ENCODE data around the gene KCND2.
A peak's percentile ranks its signal among the peaks of the same experiment; 100 is the strongest.

The KCND2 gene

GRCh38 chr7:120254845-120255244 lies 18.1 kb upstream of the KCND2 start:
- no peaks in the 10 kb centered on the region for H3K27me3 ChIP-seq (ENCODE audit: insufficient read depth, insufficient read length)
- no peaks in the 10 kb centered on the region for H3K4me1 ChIP-seq (ENCODE audit: insufficient read depth, insufficient read length)
- H3K36me3 ChIP-seq (ENCODE audit: insufficient read depth, insufficient read length, low read length) = no peaks in the 10 kb centered on the region
- peaks cover 33% of the 10 kb centered on the region for H3K9me3 ChIP-seq (ENCODE audit: insufficient read depth, low read length)
- no peak for TF ChIP-seq ZNF274 (IDR thresholded peaks at IDR 0.05; ENCODE audit: low read depth, low read length)
- DNase-seq (ENCODE audit: low read depth, low spot score) = no peak
- no peak overlapping the region for H3K4me3 ChIP-seq (ENCODE audit: insufficient read length, low read depth)
- no peak overlapping the region for H3K9ac ChIP-seq (ENCODE audit: insufficient read length, low read depth)

GRCh38 chr7:120256344-120257070 lies 16.5 kb upstream of the KCND2 start:
- DNase-seq (ENCODE audit: low read depth, low spot score) = peak; percentile 72
- no peak overlapping the region for H3K9ac ChIP-seq (ENCODE audit: insufficient read length, low read depth)
- H3K4me1 ChIP-seq (ENCODE audit: insufficient read depth, insufficient read length) = no peaks in the 10 kb centered on the region
- TF ChIP-seq ZNF274 (IDR thresholded peaks at IDR 0.05; ENCODE audit: low read depth, low read length) = no peak
- TF ChIP-seq YY1 (IDR thresholded peaks at IDR 0.05; ENCODE audit: insufficient read depth, insufficient read length) = no peak
- no peak for TF ChIP-seq SUZ12 (IDR thresholded peaks at IDR 0.05; ENCODE audit: extremely low read depth, insufficient read depth, insufficient read length)
- H3K9me3 ChIP-seq (ENCODE audit: insufficient read depth, low read length) = peaks cover 33% of the 10 kb centered on the region
- no peaks in the 10 kb centered on the region for H3K27me3 ChIP-seq (ENCODE audit: insufficient read depth, insufficient read length)
- no peak overlapping the region for H3K4me3 ChIP-seq (ENCODE audit: insufficient read length, low read depth)
- H3K36me3 ChIP-seq (ENCODE audit: insufficient read depth, insufficient read length, low read length) = no peaks in the 10 kb centered on the region

- no peaks in the 10 kb centered on the region for H3K36me3 ChIP-seq (ENCODE audit: insufficient read depth, insufficient read length, low read length)
- H3K27me3 ChIP-seq (ENCODE audit: insufficient read depth, insufficient read length) = no peaks in the 10 kb centered on the region
- DNase-seq (ENCODE audit: low read depth, low spot score) = no peak
- H3K4me1 ChIP-seq (ENCODE audit: insufficient read depth, insufficient read length) = no peaks in the 10 kb centered on the region
- TF ChIP-seq SUZ12 (IDR thresholded peaks at IDR 0.05; ENCODE audit: extremely low read depth, insufficient read depth, insufficient read length) = no peak
- TF ChIP-seq YY1 (IDR thresholded peaks at IDR 0.05; ENCODE audit: insufficient read depth, insufficient read length) = no peak
- no peak for TF ChIP-seq ZNF274 (IDR thresholded peaks at IDR 0.05; ENCODE audit: low read depth, low read length)
- no peak overlapping the region for H3K9ac ChIP-seq (ENCODE audit: insufficient read length, low read depth)
- H3K4me3 ChIP-seq (ENCODE audit: insufficient read length, low read depth) = no peak overlapping the region
- H3K9me3 ChIP-seq (ENCODE audit: insufficient read depth, low read length) = peaks cover 29% of the 10 kb centered on the region
These were observed 13.6 kb upstream of the KCND2 start for GRCh38 chr7:120259386-120259785.

GRCh38 chr7:120260111-120260510 lies 12.9 kb upstream of the KCND2 start:
- no peak for TF ChIP-seq SUZ12 (IDR thresholded peaks at IDR 0.05; ENCODE audit: extremely low read depth, insufficient read depth, insufficient read length)
- no peak for TF ChIP-seq YY1 (IDR thresholded peaks at IDR 0.05; ENCODE audit: insufficient read depth, insufficient read length)
- TF ChIP-seq ZNF274 (IDR thresholded peaks at IDR 0.05; ENCODE audit: low read depth, low read length) = no peak
- peaks cover 27% of the 10 kb centered on the region for H3K9me3 ChIP-seq (ENCODE audit: insufficient read depth, low read length)
- H3K9ac ChIP-seq (ENCODE audit: insufficient read length, low read depth) = no peak overlapping the region
- no peak for DNase-seq (ENCODE audit: low read depth, low spot score)
- H3K4me3 ChIP-seq (ENCODE audit: insufficient read length, low read depth) = no peak overlapping the region
- no peaks in the 10 kb centered on the region for H3K4me1 ChIP-seq (ENCODE audit: insufficient read depth, insufficient read length)
- no peaks in the 10 kb centered on the region for H3K36me3 ChIP-seq (ENCODE audit: insufficient read depth, insufficient read length, low read length)
- H3K27me3 ChIP-seq (ENCODE audit: insufficient read depth, insufficient read length) = no peaks in the 10 kb centered on the region

- no peak for TF ChIP-seq SUZ12 (IDR thresholded peaks at IDR 0.05; ENCODE audit: extremely low read depth, insufficient read depth, insufficient read length)
- no peak for TF ChIP-seq YY1 (IDR thresholded peaks at IDR 0.05; ENCODE audit: insufficient read depth, insufficient read length)
- no peak for TF ChIP-seq ZNF274 (IDR thresholded peaks at IDR 0.05; ENCODE audit: low read depth, low read length)
- H3K27me3 ChIP-seq (ENCODE audit: insufficient read depth, insufficient read length) = peaks cover 27% of the 10 kb centered on the region
- H3K9me3 ChIP-seq (ENCODE audit: insufficient read depth, low read length) = no peaks in the 10 kb centered on the region
- H3K9ac ChIP-seq (ENCODE audit: insufficient read length, low read depth) = no peak overlapping the region
- DNase-seq (ENCODE audit: low read depth, low spot score) = peak; percentile 36
- H3K4me3 ChIP-seq (ENCODE audit: insufficient read length, low read depth) = peak overlapping the region; percentile 69
- H3K4me1 ChIP-seq (ENCODE audit: insufficient read depth, insufficient read length) = no peaks in the 10 kb centered on the region
- H3K36me3 ChIP-seq (ENCODE audit: insufficient read depth, insufficient read length, low read length) = no peaks in the 10 kb centered on the region
These were observed 714 bp upstream of the KCND2 start for GRCh38 chr7:120272261-120272660.

- H3K9me3 ChIP-seq (ENCODE audit: insufficient read depth, low read length) = no peaks in the 10 kb centered on the region
- TF ChIP-seq ZNF274 (IDR thresholded peaks at IDR 0.05; ENCODE audit: low read depth, low read length) (no peak), YY1 (IDR thresholded peaks at IDR 0.05; ENCODE audit: insufficient read depth, insufficient read length) (no peak), SUZ12 (IDR thresholded peaks at IDR 0.05; ENCODE audit: extremely low read depth, insufficient read depth, insufficient read length) (no peak)
- peak overlapping the region; percentile 61 for H3K9ac ChIP-seq (ENCODE audit: insufficient read length, low read depth)
- H3K4me1 ChIP-seq (ENCODE audit: insufficient read depth, insufficient read length) = no peaks in the 10 kb centered on the region
- peak; percentile 43 for DNase-seq (ENCODE audit: low read depth, low spot score)
- H3K4me3 ChIP-seq (ENCODE audit: insufficient read length, low read depth) = peak overlapping the region; percentile 69
- H3K27me3 ChIP-seq (ENCODE audit: insufficient read depth, insufficient read length) = peaks cover 27% of the 10 kb centered on the region
- no peaks in the 10 kb centered on the region for H3K36me3 ChIP-seq (ENCODE audit: insufficient read depth, insufficient read length, low read length)
These were observed 551 bp downstream of the KCND2 start for GRCh38 chr7:120273476-120273975.

- no peaks in the 10 kb centered on the region for H3K9me3 ChIP-seq (ENCODE audit: insufficient read depth, low read length)
- no peaks in the 10 kb centered on the region for H3K36me3 ChIP-seq (ENCODE audit: insufficient read depth, insufficient read length, low read length)
- no peak for DNase-seq (ENCODE audit: low read depth, low spot score)
- TF ChIP-seq YY1 (IDR thresholded peaks at IDR 0.05; ENCODE audit: insufficient read depth, insufficient read length) (no peak), ZNF274 (IDR thresholded peaks at IDR 0.05; ENCODE audit: low read depth, low read length) (no peak), SUZ12 (IDR thresholded peaks at IDR 0.05; ENCODE audit: extremely low read depth, insufficient read depth, insufficient read length) (no peak)
- H3K4me3 ChIP-seq (ENCODE audit: insufficient read length, low read depth) = no peak overlapping the region
- H3K9ac ChIP-seq (ENCODE audit: insufficient read length, low read depth) = no peak overlapping the region
- peaks cover 27% of the 10 kb centered on the region for H3K27me3 ChIP-seq (ENCODE audit: insufficient read depth, insufficient read length)
- H3K4me1 ChIP-seq (ENCODE audit: insufficient read depth, insufficient read length) = no peaks in the 10 kb centered on the region
These were observed 1.5 kb downstream of the KCND2 start for GRCh38 chr7:120274482-120274881.

Measured in NT2/D1 (cell line).